GM12891 (cell line): ENCODE data around the gene THADA.

ENCODE experiments used
- PAX5 ChIP-seq: IDR thresholded peaks from 2 replicates; pipeline ENCODE4 v1.6.1; 2011; ENCODE audit warnings: low read length, moderate library complexity, mild to moderate bottlenecking; ENCODE audit not compliant: insufficient read depth, severe bottlenecking
- POLR2AphosphoS5 ChIP-seq: IDR thresholded peaks from 2 replicates; pipeline ENCODE4 v1.6.1; 2011; ENCODE audit warnings: low read depth, low read length, control low read depth
- TAF1 ChIP-seq: IDR thresholded peaks from 2 replicates; pipeline ENCODE4 v1.6.1; 2011; ENCODE audit warnings: low read depth, low read length, control low read depth

DNA sequence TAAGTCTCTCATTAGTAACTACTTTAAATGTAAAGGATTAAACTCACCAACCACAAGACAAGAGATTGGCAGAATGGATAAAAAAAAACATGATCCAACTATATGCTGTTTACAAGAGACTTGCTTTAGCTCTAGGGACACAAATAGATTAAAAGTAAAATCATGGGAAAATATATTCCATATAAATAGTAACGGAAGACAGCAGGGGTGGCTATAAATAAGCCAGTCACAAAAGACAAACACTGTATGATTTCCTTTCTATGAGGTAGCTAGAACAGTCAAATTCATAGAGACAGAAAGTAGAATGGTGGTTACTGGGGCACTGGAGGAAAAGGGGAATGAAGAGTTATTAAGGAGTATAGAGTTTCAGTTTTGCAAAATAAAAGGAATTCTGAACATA is 145.2 kb downstream of the THADA start:
- no peak for TF ChIP-seq POLR2AphosphoS5
- TF ChIP-seq PAX5 = no peak
- TF ChIP-seq TAF1 = no peak
